Ovary (tissue), 3 donors: ENCODE results near the gene CR1L.

Experiments
- CTCF ChIP-seq, 3 donors: fragments of 450-650 bp in 2 of 3; fragments of 200-600 bp in 1 of 3; IDR thresholded peaks; one replicate each; pipeline versions ENCODE4 v1.5.1 to v1.8.0; 2016 to 2022; ENCODE audit warnings: antibody characterized with exemption in 3 of 3, mild to moderate bottlenecking in 1 of 3
- POLR2A ChIP-seq: fragments of 450-650 bp; IDR thresholded peaks from one replicate; pipeline ENCODE4 v1.6.1; 2017; ENCODE audit warnings: antibody characterized with exemption, mild to moderate bottlenecking, moderate library complexity
- donor health status: DM: no; HTN: no; CAD: no.

- TF ChIP-seq CTCF (IDR thresholded peaks at IDR 0.05), result no peak
- TF ChIP-seq POLR2A, result no peak
These were observed 24.4 kb upstream of the CR1L start for GRCh38 chr1:207620543-207620893.
